Activated naive CD8-positive, alpha-beta T cell treated with anti-CD3 and anti-CD28 coated beads, Interleukin-2, amount 10 ng/mL, durations not matched to agents 7 days and 5 days (primary cell): ENCODE data around the gene RPS18. TPM values are rescaled to one million over a fixed set of nuclear protein-coding genes. Genes with fewer than 3 reads are reported as not detected.
"Not testable (repeated sequence)": the region's sequence is repeated elsewhere in the genome, so short reads cannot be mapped to it uniquely, and the experiment has no call there.

Experiments
- ATAC-seq: fragments of 150-1000 bp; cut with Tn5 transposase; one replicate; pipeline ENCODE4 v1.10.0; 2021; ENCODE audit warnings: low read depth, moderate library complexity
- POLR2A ChIA-PET: fragments of 350-600 bp; sonication (Branson Sonifier 250); formaldehyde crosslinking; loops from one replicate; lab custom pipeline; 2021; ENCODE audit warnings: antibody characterized with exemption; lab: Charles Lee
- DNase-seq: peaks from one replicate; pipeline ENCODE4 v3.0.0; 2021
- H3K27ac Mint-ChIP-seq: one replicate; pipeline ENCODE4 v1.8.0; 2022; ENCODE audit warnings: mild to moderate bottlenecking, mixed read lengths
- H3K27me3 Mint-ChIP-seq: one replicate; pipeline ENCODE4 v1.8.0; 2022; ENCODE audit warnings: mild to moderate bottlenecking, moderate library complexity, mixed read lengths
- H3K36me3 Mint-ChIP-seq: one replicate; pipeline ENCODE4 v1.8.0; 2021; ENCODE audit warnings: mild to moderate bottlenecking, mixed read lengths
- H3K4me1 Mint-ChIP-seq: one replicate; pipeline ENCODE4 v1.8.0; 2021; ENCODE audit warnings: mixed read lengths
- H3K4me3 Mint-ChIP-seq: one replicate; pipeline ENCODE4 v1.8.0; 2022; ENCODE audit warnings: mild to moderate bottlenecking, moderate library complexity, mixed read lengths
- H3K9me3 Mint-ChIP-seq: one replicate; pipeline ENCODE4 v1.8.0; 2021; ENCODE audit warnings: mixed read lengths
- total RNA-seq, 2 experiments: library from RNA; stranded (reverse); gene quantifications; one replicate each; pipeline ENCODE4 v1.2.3, GENCODE V29; 2021

RPS18 gene
- total RNA-seq, 2 experiments from 2014 or later, result 3,300 to 3,409 TPM

DNA sequence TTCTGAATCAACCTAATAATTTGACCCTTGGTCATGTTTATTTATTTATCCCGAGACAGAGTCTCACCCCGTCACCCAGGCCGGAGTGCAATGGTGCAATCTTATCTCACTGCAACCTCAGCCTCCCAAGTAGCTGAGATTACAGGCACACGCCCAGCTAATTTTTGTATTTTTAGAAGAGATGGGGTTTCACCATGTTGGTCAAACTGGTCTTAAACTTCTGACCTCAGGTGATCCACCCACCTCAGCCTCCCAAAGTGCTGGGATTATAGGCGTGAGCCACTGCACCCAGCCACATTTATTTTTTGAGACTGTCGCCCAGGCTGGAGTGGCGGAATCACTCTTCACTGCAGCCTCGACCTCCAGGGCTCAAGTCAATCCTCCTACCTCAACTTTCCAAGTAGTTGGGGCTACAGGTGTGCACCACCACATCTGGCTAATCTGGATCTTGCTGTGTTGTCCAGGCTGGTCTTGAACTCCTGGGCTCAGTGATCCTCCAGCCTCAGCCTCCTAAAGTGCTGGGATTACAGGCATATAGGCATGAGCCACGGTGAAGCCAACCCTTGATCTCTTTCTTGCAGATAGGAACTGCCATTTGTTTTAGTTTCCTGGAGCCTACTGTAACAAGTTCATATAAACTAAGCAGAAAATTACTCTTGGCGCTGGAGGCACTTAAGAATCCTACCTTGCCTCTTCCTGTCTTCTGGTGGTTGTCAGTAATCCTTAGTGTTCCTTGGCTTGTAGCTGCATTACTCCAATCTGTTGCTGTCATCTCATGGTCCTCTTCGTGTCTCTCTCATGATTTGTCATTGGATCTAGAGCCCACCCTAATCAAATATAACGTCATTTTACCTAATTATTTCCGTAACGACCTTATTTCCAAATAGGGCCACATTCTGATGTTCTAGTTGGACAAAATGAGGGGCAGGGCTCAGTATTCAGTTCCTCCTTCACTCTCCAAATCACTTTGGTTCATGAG, 2.3 kb downstream of the RPS18 start:
- Mint-ChIP-seq H3K9me3 (no peaks in the 10 kb centered on the region), H3K36me3 (peaks cover 48% of the 10 kb centered on the region), H3K4me3 (peak overlapping the region; percentile 94), H3K27ac (peak overlapping the region; percentile 99), H3K4me1 (peaks cover 50% of the 10 kb centered on the region), H3K27me3 (no peaks in the 10 kb centered on the region)
- POLR2A ChIA-PET, result interaction anchor here (0.6 kb wide), 1 partner anchor 131 kb away, joined by 4 read pairs; no protein-coding TSS in a partner anchor
- DNase-seq (no peak), ATAC-seq (no peak)

DNA sequence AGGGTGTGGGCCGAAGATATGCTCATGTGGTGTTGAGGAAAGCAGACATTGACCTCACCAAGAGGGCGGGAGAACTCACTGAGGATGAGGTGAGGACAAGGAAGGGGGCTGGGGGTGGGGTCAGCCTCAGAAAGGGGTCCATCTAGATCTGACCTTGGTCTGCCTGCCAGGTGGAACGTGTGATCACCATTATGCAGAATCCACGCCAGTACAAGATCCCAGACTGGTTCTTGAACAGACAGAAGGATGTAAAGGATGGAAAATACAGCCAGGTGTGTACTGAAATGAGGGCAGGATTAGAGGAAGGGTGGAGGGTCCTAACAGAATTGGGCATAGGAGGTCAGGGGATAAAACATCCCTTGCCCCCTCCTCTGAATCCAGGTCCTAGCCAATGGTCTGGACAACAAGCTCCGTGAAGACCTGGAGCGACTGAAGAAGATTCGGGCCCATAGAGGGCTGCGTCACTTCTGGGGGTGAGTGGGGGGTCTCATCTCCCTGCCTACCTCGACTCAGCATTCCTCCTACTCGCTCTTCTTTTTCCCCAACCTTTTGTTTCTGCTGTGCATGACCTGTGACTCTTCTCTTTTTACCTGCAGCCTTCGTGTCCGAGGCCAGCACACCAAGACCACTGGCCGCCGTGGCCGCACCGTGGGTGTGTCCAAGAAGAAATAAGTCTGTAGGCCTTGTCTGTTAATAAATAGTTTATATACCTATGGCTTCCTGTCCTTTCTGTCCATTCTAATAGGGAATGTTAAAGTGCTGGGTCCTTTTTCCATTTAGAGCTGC, 4.1 kb downstream of the RPS18 start:
- peak overlapping the region; percentile 89 for H3K27ac Mint-ChIP-seq
- H3K9me3 Mint-ChIP-seq, ATAC-seq, DNase-seq, H3K27me3 Mint-ChIP-seq: not testable (repeated sequence)
- POLR2A ChIA-PET, result interaction anchor here (1.4 to 4.4 kb wide), 11 partner anchors 13 to 307 kb away, joined by 3 to 107 read pairs (median 19); partner anchors contain the start of genes HSD17B8, KIFC1, PFDN6 and RGL2
- H3K4me1 Mint-ChIP-seq, result peaks cover 42% of the 10 kb centered on the region
- H3K36me3 Mint-ChIP-seq, result peaks cover 41% of the 10 kb centered on the region
- H3K4me3 Mint-ChIP-seq, result peak overlapping the region; percentile 94

DNA sequence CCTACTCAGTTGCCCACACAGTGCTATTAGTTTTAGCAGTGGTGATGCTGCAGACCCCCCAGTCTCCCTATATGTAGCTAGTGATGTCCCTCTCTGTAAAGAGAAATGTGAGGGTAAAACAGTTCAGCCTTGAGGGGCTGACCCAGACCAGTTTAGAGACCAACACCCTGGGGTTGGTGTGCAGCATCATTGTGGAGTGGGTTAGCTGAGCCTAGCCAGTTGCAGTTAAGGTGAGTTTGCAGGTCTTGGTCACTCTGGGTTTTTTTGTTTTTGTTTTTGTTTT, 4.6 kb downstream of the RPS18 start:
- no peaks in the 10 kb centered on the region for H3K9me3 Mint-ChIP-seq
- no peak for DNase-seq
- H3K4me3 Mint-ChIP-seq, result peak overlapping the region; percentile 94
- H3K27me3 Mint-ChIP-seq, result no peaks in the 10 kb centered on the region
- H3K4me1 Mint-ChIP-seq, result peaks cover 46% of the 10 kb centered on the region
- H3K36me3 Mint-ChIP-seq, result peaks cover 41% of the 10 kb centered on the region
- peak overlapping the region; percentile 89 for H3K27ac Mint-ChIP-seq
- POLR2A ChIA-PET, result interaction anchor here (0.5 to 4.4 kb wide), 14 partner anchors 13 to 308 kb away, joined by 3 to 107 read pairs (median 9); partner anchors contain the start of genes CUTA, HSD17B8, KIFC1 and PFDN6
- ATAC-seq, result no peak

DNA sequence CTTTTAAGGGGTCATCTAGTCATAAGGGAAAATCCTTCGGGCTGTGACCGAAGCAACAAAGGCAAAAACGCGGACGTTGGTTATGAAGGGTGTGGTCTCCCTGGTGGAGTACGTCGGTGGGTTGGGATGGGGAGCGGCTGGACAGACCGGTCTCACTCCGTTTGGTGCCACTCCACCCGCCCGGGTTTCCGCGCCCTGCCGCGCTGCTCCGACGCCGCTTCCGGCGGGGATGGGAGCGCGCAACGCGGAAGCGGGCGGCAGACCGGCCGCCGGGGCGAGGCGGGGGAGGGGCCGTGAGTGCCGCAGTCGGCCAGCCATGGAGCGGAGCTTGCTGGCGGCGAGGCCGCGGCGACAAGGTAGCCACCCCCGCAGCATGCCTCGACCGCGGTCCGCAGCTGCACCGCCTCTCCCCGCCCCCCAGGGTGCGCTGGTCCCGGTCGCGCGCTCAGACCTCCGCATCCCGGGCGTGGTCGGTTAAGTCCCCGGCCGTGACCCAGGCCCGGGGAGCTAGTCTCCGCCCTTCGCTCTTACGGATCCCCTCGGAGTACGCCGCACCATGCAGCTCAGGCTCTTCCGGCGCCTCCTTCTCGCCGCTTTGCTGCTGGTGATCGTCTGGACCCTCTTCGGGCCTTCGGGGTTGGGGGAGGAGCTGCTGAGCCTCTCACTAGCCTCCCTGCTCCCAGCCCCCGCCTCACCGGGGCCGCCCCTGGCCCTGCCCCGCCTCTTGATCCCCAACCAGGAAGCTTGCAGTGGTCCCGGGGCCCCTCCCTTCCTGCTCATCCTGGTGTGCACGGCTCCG, 5.2 kb downstream of the RPS18 start, which contains the start of gene B3GALT4:
Gene B3GALT4, plus strand, starts transcription at position 260 of the 799 bp plus-strand sequence. Its CDS starts 297 bp downstream, at position 557.
- peaks cover 41% of the 10 kb centered on the region for H3K36me3 Mint-ChIP-seq
- peak within 1 kb of the TSS; percentile 98 for H3K27ac Mint-ChIP-seq
- DNase-seq (peak; percentile 86), ATAC-seq (peak; percentile 76)
- H3K4me3 Mint-ChIP-seq, result peak within 1 kb of the TSS; percentile 97
- no peaks in the 10 kb centered on the region for H3K9me3 Mint-ChIP-seq
- POLR2A ChIA-PET, result interaction anchor here (0.5 to 4.4 kb wide), 26 partner anchors 12 to 308 kb away, joined by 3 to 107 read pairs (median 5); partner anchors contain the start of genes CUTA, HSD17B8, KIFC1 and PFDN6
- no peaks in the 10 kb centered on the region for H3K27me3 Mint-ChIP-seq
- H3K4me1 Mint-ChIP-seq, result peaks cover 46% of the 10 kb centered on the region

DNA sequence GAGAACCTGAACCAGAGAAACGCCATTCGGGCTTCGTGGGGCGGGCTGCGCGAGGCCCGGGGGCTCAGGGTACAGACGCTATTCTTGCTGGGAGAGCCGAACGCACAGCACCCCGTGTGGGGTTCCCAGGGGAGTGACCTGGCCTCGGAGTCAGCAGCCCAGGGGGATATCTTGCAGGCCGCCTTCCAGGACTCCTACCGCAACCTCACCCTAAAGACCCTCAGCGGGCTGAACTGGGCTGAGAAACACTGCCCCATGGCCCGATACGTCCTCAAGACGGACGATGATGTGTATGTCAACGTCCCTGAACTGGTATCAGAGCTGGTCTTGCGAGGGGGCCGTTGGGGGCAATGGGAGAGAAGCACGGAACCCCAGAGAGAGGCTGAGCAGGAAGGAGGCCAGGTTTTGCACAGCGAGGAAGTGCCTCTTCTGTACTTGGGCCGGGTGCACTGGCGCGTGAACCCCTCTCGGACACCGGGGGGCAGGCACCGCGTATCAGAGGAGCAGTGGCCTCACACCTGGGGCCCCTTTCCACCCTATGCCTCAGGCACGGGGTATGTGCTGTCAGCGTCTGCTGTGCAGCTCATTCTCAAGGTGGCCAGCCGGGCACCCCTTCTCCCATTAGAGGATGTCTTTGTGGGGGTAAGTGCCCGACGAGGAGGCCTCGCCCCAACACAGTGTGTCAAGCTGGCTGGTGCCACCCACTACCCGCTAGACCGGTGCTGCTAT, 6.0 kb downstream of the RPS18 start:
- Mint-ChIP-seq H3K4me3 (peak overlapping the region; percentile 97), H3K27ac (peak overlapping the region; percentile 98), H3K36me3 (peaks cover 37% of the 10 kb centered on the region), H3K9me3 (no peaks in the 10 kb centered on the region), H3K27me3 (no peaks in the 10 kb centered on the region), H3K4me1 (peaks cover 44% of the 10 kb centered on the region)
- POLR2A ChIA-PET, result interaction anchor here (0.6 to 4.4 kb wide), 26 partner anchors 12 to 309 kb away, joined by 3 to 107 read pairs (median 5); partner anchors contain the start of genes CUTA, HSD17B8, KIFC1 and PFDN6
- ATAC-seq, result peak; percentile 29
- peak; percentile 60 for DNase-seq

DNA sequence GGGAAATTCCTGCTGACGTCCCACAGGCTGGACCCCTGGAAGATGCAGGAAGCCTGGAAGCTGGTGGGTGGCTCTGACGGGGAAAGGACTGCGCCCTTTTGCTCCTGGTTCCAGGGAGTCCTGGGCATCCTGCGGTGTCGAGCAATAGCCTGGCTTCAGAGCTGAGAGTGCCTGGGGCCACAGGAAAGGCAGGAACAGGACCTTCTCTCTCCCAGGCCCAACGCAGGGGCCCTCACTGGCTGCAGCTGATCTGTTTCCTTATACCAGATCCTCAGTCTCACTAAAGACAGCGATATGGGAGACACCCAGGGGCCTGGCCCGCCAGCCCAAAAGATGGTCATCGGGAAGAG, 6.5 kb downstream of the RPS18 start:
- Mint-ChIP-seq H3K27me3 (no peaks in the 10 kb centered on the region), H3K4me3 (peak overlapping the region; percentile 97), H3K36me3 (peaks cover 32% of the 10 kb centered on the region), H3K4me1 (peaks cover 40% of the 10 kb centered on the region), H3K9me3 (no peaks in the 10 kb centered on the region), H3K27ac (peak overlapping the region; percentile 98)
- POLR2A ChIA-PET, result interaction anchor here (0.8 to 4.4 kb wide), 13 partner anchors 11 to 306 kb away, joined by 3 to 107 read pairs (median 9); partner anchors contain the start of genes CUTA, KIFC1, PFDN6 and RGL2
- ATAC-seq (no peak), DNase-seq (no peak)

DNA sequence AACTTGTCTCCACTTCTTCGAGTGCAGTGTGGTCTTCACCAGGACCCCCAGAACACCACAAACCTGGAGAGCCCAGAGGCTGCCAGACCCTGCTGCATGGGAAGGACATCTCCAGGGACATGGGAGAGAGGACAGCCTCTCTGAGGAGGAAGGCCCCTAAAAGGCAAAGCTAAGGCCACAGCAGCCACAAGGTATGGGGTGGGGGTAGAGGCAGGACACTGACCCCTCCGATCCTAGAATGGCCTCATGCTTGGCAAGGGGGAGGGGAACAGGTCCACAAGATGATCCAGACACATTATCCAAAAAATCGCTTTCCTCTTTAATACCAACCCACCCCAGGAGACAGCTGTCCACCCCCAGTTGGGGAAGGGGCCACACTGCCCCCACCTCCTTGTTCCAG, 6.9 kb downstream of the RPS18 start:
- Mint-ChIP-seq H3K4me3 (peak overlapping the region; percentile 97), H3K27me3 (no peaks in the 10 kb centered on the region), H3K36me3 (peaks cover 28% of the 10 kb centered on the region), H3K27ac (peak overlapping the region; percentile 98), H3K4me1 (peaks cover 39% of the 10 kb centered on the region), H3K9me3 (no peaks in the 10 kb centered on the region)
- DNase-seq (peak; percentile 21), ATAC-seq (no peak)
- POLR2A ChIA-PET, result interaction anchor here (0.8 to 4.4 kb wide), 8 partner anchors 11 to 152 kb away, joined by 3 to 107 read pairs (median 20); partner anchors contain the start of genes KIFC1, PFDN6, RGL2 and TAPBP

DNA sequence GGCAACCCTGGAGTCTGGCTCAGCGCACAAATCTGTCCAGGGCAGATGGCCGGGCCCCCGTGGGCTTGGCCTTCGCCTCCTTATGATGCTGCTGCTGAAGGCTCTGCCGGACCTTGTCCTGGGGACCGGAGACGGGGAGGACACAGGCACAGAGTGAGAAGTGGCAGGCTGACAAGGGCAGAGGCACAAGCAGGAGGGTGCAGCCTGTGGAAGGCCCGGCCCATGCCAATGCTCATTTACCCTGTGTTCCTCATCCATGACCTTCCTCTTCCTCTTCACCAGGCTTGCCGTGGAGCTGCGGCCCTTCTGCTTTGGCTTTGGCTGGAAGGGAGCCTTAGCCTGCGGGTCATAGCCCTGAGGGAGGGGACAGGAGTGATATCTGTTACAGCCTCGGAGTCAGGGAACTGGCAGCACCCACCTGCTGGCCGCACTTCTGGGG, 7.4 kb downstream of the RPS18 start:
- no peak for ATAC-seq
- Mint-ChIP-seq H3K27me3 (no peaks in the 10 kb centered on the region), H3K4me1 (peaks cover 37% of the 10 kb centered on the region), H3K36me3 (peaks cover 26% of the 10 kb centered on the region), H3K27ac (no peak overlapping the region), H3K9me3 (no peaks in the 10 kb centered on the region), H3K4me3 (no peak overlapping the region)
- peak; percentile 30 for DNase-seq
- POLR2A ChIA-PET, result interaction anchor here (2.3 to 4.4 kb wide), 4 partner anchors 10 to 152 kb away, joined by 7 to 107 read pairs (median 54); partner anchors contain the start of genes PFDN6, RGL2 and WDR46

DNA sequence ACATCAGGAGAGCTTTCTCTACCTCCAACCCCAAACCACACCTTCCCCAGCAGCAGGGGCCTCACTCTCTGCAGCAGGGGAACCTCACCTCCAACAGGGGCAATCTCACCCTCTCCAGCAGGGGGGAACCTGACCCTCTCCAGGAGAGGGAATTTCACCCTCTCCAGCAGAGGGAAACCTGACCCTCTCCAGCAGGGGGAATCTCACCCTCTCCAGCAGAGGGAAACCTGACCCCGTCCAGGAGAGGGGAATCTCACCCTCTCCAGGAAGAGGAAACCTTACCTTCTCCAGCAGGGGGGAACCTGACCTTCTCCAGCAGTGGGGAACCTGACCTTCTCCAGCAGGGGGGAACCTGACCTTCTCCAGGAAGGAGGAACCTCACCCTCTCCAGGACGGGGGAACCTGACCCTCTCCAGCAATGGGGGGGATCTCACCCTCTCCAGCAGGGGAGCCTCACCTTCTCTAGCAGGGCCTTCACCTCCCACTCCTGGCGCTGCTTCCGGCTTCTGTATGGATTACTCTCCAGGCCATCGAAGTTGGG, 8.2 kb downstream of the RPS18 start:
- peaks cover 20% of the 10 kb centered on the region for H3K36me3 Mint-ChIP-seq
- DNase-seq, result no peak
- ATAC-seq, result no peak
- H3K4me1 Mint-ChIP-seq, result peaks cover 30% of the 10 kb centered on the region
- peak overlapping the region; percentile 64 for H3K27ac Mint-ChIP-seq
- no peak overlapping the region for H3K4me3 Mint-ChIP-seq
- POLR2A ChIA-PET, result interaction anchor here (1.3 to 4.3 kb wide), 2 partner anchors 9 kb away, joined by 6 to 107 read pairs; partner anchors contain the start of genes PFDN6 and WDR46
- no peaks in the 10 kb centered on the region for H3K9me3 Mint-ChIP-seq
- no peaks in the 10 kb centered on the region for H3K27me3 Mint-ChIP-seq

DNA sequence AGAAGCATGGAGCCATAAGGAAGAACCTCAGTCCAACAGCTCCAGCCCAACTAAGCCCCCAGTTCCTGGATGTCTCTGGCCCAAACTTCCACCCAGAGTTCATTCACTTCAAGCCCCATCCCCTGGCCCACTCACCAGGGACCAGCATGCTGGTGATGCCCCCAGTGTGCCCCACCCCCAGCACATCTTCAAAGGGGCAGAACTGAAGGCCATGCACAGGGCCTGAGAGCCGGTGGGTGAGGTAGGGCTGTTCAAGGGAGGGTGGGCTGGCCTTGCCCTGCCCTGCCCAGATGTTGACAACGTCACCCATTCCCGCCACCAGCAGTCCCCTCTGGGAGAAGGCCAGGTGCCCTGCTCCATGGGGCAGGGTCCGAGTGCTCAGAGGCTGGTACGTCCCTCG, 8.7 kb downstream of the RPS18 start:
- Mint-ChIP-seq H3K4me1 (peaks cover 25% of the 10 kb centered on the region), H3K9me3 (no peaks in the 10 kb centered on the region), H3K27ac (peak overlapping the region; percentile 54), H3K27me3 (no peaks in the 10 kb centered on the region), H3K4me3 (no peak overlapping the region), H3K36me3 (peaks cover 17% of the 10 kb centered on the region)
- ATAC-seq (no peak), DNase-seq (peak; percentile 26)
- POLR2A ChIA-PET, result interaction anchor here (1.3 kb wide), 1 partner anchor 9 kb away, joined by 6 read pairs; the partner anchor contains the start of genes PFDN6 and WDR46

DNA sequence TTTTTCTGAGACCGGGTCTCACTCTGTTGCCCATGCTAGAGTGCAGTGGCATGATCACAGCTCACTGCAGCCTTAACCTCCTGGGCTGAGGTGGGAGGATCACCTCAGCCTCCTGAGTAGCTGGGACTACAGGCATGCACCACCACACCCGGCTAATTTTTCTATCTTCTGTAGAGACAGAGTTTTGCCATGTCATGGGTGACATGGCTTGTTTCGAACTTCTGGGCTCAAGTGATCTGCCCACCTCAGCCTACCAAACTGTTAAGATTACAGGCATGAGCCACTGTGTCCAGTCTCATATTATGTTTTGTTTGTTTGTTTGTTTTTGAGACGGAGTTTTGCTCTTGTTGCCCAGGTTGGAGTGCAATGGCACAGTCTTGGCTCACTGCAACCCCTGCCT, 13.3 kb downstream of the RPS18 start:
- Mint-ChIP-seq H3K4me1 (peaks cover 25% of the 10 kb centered on the region), H3K36me3 (peaks cover 12% of the 10 kb centered on the region)
- H3K27me3 Mint-ChIP-seq, ATAC-seq, H3K27ac Mint-ChIP-seq, H3K9me3 Mint-ChIP-seq, DNase-seq, H3K4me3 Mint-ChIP-seq: not testable (repeated sequence)
- POLR2A ChIA-PET, result interaction anchor here (2.1 kb wide), 1 partner anchor 14 kb away, joined by 6 read pairs; the partner anchor contains the start of gene RGL2
